HUES48 (cell line): Measurements from ENCODE around the gene MBP.

Source experiments
- H3K27ac ChIP-seq: one replicate; pipeline ENCODE4 v1.7.0; 2013; ENCODE audit warnings: low read depth, low read length, inconsistent platforms
- H3K27me3 ChIP-seq: 2 replicates; pipeline ENCODE4 v1.6.1; 2013; ENCODE audit warnings: mild to moderate bottlenecking, low read length; ENCODE audit not compliant: control insufficient read depth, insufficient read depth
- H3K36me3 ChIP-seq: 2 replicates; pipeline ENCODE4 v1.6.1; 2013; ENCODE audit warnings: low read length; ENCODE audit not compliant: control insufficient read depth, insufficient read depth
- H3K4me1 ChIP-seq: 2 replicates; pipeline ENCODE4 v1.6.1; 2013; ENCODE audit warnings: mild to moderate bottlenecking, low read length; ENCODE audit not compliant: control insufficient read depth, insufficient read depth
- H3K4me3 ChIP-seq: 2 replicates; pipeline ENCODE4 v1.5.1; 2013; ENCODE audit warnings: mild to moderate bottlenecking, low read depth, low read length
- H3K9ac ChIP-seq: 2 replicates; pipeline ENCODE4 v1.6.1; 2013; ENCODE audit warnings: mild to moderate bottlenecking, low read depth, low read length, moderate library complexity
- H3K9me3 ChIP-seq: 2 replicates; pipeline ENCODE4 v1.6.1; 2013; ENCODE audit warnings: low read length; ENCODE audit not compliant: control insufficient read depth, insufficient read depth

Gene MBP

DNA sequence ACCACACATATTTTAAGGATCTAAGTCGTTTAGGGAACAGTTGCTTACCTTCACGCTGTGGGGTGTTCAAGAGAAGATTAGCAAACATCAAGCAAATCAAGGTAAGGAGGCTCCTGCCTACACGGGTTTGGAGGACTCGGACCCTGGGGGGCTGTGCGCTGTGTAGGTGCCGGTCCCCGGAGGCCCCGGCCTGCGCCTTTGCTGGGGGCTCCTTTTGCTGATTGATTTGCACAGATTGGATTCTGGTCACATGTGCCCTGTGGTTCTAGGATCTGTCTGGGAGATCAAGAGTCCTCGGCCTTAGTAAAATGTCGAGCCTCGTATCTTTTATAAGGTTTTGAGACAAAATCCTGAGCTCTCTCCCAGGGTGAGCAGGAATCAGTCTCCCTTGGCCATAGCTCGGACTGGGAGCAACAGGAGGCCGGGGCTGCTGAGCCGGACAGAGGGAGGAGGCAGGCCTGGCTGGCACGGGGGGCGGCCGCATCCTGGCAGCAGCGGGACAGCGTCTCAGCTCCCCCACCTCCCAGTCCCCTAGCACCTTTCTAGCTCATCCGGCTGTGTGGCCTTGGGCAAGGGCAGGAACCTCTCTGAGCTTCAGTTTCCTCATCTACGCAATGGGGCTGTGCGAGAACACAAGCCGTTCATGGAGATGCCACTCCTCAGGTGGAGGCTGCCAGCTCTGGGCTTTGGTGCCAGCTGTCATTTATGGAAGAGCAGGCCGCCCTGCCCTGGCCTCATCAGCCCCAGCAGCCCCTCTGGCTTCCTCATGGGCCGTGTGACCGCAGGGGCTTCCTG, 147.2 kb downstream of the MBP start:
- no peak overlapping the region for H3K27ac ChIP-seq
- peaks cover 27% of the 10 kb centered on the region for H3K4me1 ChIP-seq
- H3K9me3 ChIP-seq: no peaks in the 10 kb centered on the region
- no peaks in the 10 kb centered on the region for H3K27me3 ChIP-seq
- no peaks in the 10 kb centered on the region for H3K36me3 ChIP-seq
- H3K4me3 ChIP-seq: no peak overlapping the region
- no peak overlapping the region for H3K9ac ChIP-seq

DNA sequence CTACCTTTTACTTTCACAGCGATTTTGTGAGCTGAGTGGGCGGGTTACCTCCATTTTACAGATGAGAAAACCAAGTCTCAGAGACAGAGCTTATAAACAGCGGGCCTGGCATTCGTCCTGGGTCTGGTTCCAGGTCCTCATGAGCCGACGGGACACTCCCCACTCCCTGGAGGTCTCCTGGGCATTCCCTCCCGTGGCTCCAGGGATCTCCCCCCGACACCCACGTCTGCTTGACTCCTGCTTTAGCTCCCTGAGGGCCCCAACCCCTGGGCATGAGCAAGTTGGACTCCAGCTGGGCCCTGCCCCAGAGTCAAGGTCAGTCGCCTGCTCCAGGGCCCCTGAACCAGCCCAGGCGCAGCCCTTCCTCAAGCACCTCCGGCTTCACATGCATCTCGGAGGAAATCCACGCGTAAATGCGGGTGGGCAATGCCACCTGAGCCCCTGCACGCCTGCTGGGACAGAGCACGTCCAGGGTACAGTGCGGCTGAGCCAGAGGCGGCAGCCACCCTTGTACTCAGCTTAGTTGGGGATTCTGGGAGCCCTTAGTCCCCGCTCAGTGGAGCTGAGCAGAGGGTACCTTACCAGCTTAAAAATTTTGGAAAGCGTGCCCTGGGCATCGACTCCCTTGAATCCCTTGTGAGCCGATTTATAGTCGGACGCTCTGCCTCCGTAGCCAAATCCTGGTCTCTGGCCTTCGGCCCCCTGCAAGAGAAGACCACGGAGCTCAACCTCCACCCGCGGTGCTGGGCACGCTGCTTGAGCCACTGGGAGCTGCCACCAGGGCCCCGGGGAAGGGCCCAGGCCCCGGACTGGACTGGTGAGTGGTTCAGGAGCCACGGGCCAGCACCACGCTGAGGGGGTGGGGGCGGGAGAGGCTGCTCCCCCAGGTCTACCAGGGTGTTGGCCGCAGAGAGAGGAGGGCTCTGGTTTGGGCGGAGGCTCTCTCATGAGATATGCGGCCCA, 148.1 kb downstream of the MBP start:
- Histone ChIP-seq H3K4me3 (no peak overlapping the region), H3K9ac (no peak overlapping the region), H3K27ac (no peak overlapping the region), H3K36me3 (no peaks in the 10 kb centered on the region), H3K27me3 (no peaks in the 10 kb centered on the region), H3K4me1 (peaks cover 28% of the 10 kb centered on the region), H3K9me3 (no peaks in the 10 kb centered on the region)

DNA sequence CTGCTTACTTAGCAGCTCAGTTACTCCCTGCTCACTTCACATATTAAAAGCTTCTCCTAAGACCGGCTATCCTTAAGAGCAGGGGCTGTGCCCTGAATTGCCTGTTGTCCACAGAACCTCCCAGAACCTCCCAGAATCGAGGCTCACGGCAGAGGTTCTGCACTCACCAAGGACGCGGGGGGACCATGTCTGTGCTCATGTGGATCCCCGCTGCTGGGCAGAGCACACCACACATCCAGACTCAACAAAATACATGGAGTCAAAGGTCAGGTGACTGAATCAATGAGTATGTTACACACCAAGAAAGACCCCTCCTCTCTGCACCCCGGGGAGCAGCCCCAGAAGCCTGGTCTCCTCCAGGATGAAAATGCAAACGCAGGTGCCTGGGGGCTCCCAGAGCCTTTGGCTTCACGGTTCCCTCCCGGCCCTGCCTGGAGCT, 149.0 kb downstream of the MBP start:
- no peaks in the 10 kb centered on the region for H3K9me3 ChIP-seq
- H3K4me3 ChIP-seq: no peak overlapping the region
- H3K36me3 ChIP-seq: no peaks in the 10 kb centered on the region
- H3K27ac ChIP-seq: no peak overlapping the region
- H3K27me3 ChIP-seq: no peaks in the 10 kb centered on the region
- H3K4me1 ChIP-seq: peaks cover 28% of the 10 kb centered on the region
- H3K9ac ChIP-seq: no peak overlapping the region

DNA sequence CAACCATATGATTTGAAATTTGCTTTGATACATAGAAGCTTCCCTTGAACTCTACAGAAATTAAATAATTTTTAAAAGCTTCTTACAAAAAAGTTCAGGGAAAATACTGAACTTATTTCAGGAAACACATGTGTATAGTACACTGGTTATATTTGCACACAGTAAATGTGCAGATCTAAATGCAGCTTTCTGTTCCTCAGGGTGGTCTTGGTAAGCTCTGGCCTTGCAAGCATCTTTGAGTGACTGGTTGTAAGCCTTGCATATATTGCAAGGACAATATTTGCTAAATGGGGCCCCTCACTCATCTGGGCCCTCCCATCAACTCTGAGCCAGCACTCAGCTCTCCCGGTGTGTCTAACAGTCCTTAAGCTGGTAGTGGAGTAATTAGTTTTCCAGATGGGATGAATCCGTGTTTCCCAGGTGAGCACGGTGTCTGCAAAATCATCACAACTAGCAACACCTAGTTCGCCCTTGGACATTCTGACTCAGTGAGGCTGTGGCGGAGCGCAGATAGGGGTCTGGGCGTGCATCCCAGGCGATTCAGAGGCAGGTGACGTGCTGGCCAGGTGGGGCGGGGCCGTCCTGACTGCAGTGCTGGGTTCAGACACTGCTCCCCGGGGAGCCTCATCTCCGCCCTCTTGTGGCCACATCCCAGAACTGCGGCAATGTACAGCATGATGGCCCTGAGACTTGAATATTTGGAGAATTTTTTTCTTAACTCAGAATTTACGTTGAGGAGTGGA, 149.6 kb downstream of the MBP start:
- Histone ChIP-seq H3K4me1 (peaks cover 28% of the 10 kb centered on the region), H3K4me3 (no peak overlapping the region), H3K9ac (no peak overlapping the region), H3K27me3 (no peaks in the 10 kb centered on the region), H3K9me3 (no peaks in the 10 kb centered on the region), H3K36me3 (no peaks in the 10 kb centered on the region), H3K27ac (no peak overlapping the region)

DNA sequence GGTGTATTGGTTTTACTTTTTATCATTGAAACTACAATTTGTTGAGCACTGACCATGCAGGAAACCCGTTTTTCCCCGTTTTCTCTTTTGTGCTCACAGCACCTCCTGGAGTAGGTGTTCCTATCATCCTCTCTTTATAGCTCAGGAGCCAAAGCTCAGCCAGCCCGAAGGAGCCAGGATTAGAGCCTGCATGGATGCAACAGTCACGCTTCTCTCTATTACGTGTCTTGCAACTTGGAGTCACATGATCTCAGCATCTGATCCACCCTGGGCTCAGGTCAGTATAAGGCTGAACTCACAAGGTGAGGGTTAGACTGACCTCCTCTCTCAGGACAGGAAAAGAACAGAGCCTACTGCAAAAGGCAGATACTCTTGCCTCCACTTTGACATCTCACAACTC, 150.5 kb downstream of the MBP start:
- Histone ChIP-seq H3K9ac (no peak overlapping the region), H3K36me3 (no peaks in the 10 kb centered on the region), H3K27ac (no peak overlapping the region), H3K27me3 (no peaks in the 10 kb centered on the region), H3K4me1 (peaks cover 28% of the 10 kb centered on the region), H3K9me3 (no peaks in the 10 kb centered on the region), H3K4me3 (no peak overlapping the region)

DNA sequence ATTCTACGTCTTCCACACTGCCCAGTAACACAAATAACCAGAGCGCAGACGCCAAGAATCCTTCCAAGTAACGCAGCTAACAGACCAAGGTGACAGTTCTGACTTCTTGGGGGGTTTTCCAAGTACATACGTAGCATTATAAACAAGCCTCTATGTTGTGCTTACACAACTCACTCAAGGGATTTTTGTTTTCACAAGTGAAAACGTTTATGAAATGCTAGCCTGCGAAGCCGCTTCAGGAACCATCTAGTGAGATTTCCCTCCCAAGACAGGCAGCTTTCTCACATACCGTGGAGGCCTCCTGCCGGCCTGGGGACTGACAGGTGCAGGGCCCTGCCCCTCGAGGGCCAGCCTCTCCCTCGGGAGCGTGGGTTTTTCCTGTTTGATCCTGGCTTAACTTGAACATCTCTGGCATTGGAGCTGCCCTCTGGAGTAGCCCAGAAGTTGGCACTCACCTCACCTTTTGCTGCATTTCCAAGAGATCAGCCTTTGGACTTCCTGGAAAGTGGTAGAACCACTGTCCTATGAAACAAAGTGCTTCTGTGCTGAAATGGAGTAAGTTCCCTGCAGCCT, 151.1 kb downstream of the MBP start:
- Histone ChIP-seq H3K9me3 (no peaks in the 10 kb centered on the region), H3K4me1 (peaks cover 28% of the 10 kb centered on the region), H3K36me3 (no peaks in the 10 kb centered on the region), H3K27me3 (no peaks in the 10 kb centered on the region), H3K9ac (no peak overlapping the region), H3K27ac (no peak overlapping the region), H3K4me3 (no peak overlapping the region)

DNA sequence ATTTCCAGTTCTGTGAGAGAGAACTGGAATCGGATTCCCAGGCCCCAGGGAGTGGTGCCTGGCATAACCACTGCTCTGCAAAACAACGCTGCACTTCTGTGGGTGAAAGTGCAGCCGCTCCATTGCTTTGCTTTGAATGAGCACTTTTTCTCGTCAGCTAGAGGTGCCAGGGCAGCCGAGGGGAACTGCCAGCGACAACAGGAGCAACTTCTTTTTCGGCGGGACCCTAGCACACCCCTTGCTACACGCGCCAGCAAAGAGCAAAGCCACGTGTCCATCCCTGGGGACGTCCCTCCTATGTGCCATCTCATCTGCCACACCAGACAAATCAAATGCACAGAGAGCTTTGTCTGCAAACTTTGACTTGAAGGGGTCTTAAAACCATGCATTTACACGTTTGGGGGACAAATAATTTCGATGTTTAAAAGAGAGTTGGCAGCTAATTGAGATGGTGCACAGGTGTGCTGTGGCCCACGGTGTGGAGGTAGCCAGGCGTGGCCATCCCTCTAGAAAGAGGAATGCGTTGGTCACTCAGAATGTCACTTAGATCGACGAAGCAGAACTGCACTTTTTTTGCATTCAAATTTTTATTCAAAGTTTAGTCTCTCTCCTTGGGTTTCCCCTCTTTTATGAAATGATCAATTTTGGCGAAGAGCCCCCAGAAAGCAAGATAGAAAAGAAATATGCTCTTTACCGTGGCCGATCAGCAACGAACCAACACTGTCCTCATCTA, 151.8 kb downstream of the MBP start:
- H3K9ac ChIP-seq: no peak overlapping the region
- H3K4me1 ChIP-seq: peaks cover 28% of the 10 kb centered on the region
- H3K27me3 ChIP-seq: no peaks in the 10 kb centered on the region
- no peak overlapping the region for H3K4me3 ChIP-seq
- H3K36me3 ChIP-seq: no peaks in the 10 kb centered on the region
- H3K9me3 ChIP-seq: no peaks in the 10 kb centered on the region
- H3K27ac ChIP-seq: no peak overlapping the region

DNA sequence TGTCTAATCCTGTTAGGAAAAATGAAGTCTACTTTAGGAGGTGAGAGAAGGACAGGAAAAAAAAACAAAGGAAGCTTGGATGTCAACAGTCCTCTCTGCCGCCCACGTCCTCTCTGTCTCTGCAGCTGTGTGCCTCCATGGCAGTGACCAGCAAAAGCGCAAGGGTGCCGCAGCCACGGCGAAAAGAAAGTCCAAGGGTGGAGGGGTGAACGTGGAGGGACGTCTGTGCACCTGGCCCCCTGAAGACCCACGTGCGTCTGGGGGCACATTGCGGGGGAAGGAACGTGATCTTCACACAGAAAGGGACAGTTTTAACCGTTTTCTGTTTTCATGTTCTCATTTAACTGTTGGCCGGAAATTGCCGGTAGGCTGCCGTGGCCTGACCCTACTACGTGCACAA, 152.7 kb downstream of the MBP start:
- no peak overlapping the region for H3K4me3 ChIP-seq
- H3K27me3 ChIP-seq: no peaks in the 10 kb centered on the region
- no peaks in the 10 kb centered on the region for H3K36me3 ChIP-seq
- no peaks in the 10 kb centered on the region for H3K9me3 ChIP-seq
- no peak overlapping the region for H3K27ac ChIP-seq
- peaks cover 28% of the 10 kb centered on the region for H3K4me1 ChIP-seq
- no peak overlapping the region for H3K9ac ChIP-seq

DNA sequence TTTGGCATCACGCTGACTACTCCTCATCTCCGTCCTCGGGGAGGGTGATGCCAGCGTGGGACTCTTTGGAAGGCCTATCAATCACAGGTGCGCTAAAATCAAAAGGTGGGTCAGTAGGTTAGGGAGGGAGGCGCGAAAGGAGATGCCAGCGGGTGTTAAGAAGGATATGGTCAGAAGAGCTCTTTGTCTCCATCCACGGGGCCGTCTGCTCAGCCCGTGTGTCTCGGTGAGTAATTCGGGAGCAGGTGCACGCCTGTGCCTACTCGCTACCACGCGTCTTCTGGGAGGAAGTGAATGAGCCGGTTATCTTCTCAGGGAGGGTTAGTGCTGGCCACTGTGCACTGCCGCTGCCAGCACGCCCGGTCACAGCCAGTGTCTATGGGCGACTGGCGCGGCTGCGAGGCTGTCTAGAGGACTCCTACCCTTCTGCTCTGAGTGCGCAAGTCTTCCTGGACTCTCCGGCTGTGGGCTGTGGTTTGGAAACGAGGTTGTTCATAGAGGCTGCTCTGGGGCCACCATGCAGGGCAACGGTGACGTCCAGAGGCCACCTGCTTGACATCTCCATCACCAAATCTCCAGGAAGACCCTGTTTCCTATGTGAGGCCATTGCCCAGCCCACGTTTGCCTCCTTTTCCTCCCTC, 153.4 kb downstream of the MBP start:
- Histone ChIP-seq H3K4me3 (no peak overlapping the region), H3K27me3 (no peaks in the 10 kb centered on the region), H3K36me3 (no peaks in the 10 kb centered on the region), H3K9me3 (no peaks in the 10 kb centered on the region), H3K4me1 (peaks cover 28% of the 10 kb centered on the region), H3K9ac (no peak overlapping the region), H3K27ac (no peak overlapping the region)

DNA sequence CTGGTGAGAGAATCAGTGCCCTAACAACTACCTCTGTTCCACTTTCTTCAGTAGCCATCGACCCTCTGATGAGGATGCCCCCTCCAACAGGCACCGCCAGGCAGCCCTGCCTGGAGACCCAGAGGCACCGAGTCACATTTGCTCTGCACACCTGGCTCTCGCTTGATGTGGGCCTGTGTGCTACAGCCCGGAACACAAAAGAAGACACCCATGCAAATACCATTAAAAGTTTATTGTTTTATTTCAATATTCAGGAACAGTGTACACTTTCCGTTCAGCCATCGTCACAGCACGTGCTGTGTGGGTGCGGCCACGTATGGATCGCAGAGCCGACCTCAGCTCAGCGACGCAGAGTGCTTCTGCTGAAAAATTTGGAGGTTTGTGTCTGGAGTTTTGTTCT, 154.0 kb downstream of the MBP start:
- Histone ChIP-seq H3K36me3 (no peaks in the 10 kb centered on the region), H3K9ac (no peak overlapping the region), H3K27me3 (no peaks in the 10 kb centered on the region), H3K4me1 (peaks cover 23% of the 10 kb centered on the region), H3K27ac (no peak overlapping the region), H3K9me3 (no peaks in the 10 kb centered on the region), H3K4me3 (no peak overlapping the region)
